Ramos (cell line): ENCODE results near the gene NES.

Experiments used
- in situ Hi-C: fragments of 300-500 bp; cut with MboI; formaldehyde crosslinking; loops from one replicate; pipeline ENCODE4 v1.14.3; 2022; ENCODE audit warnings: low sequenced_read_pairs; ENCODE audit not compliant: unreplicated experiment

The NES gene

GRCh38 chr1:156654700-156655099, 22.5 kb downstream of the NES start:
- in situ Hi-C loops = loop anchor here (5.0 kb wide), 1 partner anchor 32 kb away; no protein-coding TSS in a partner anchor

GRCh38 chr1:156652992-156653355, 24.2 kb downstream of the NES start:
- in situ Hi-C loops = no loop called here

- in situ Hi-C loops = no loop called here
Observed at GRCh38 chr1:156652131-156652991, 24.8 kb downstream of the NES start.

- in situ Hi-C loops = no loop called here
Observed at GRCh38 chr1:156648951-156649350, 28.3 kb downstream of the NES start.

GRCh38 chr1:156648496-156648895, 28.7 kb downstream of the NES start:
- in situ Hi-C loops = no loop called here

- in situ Hi-C loops = no loop called here
Observed at GRCh38 chr1:156647351-156647750, 29.9 kb downstream of the NES start.

GRCh38 chr1:156646738-156647211, 30.4 kb downstream of the NES start:
- in situ Hi-C loops = no loop called here

GRCh38 chr1:156645666-156646065, 31.5 kb downstream of the NES start:
- in situ Hi-C loops = no loop called here

GRCh38 chr1:156645056-156645455, 32.2 kb downstream of the NES start:
- in situ Hi-C loops = no loop called here

GRCh38 chr1:156644640-156645039, 32.6 kb downstream of the NES start:
- in situ Hi-C loops = no loop called here

- in situ Hi-C loops = no loop called here
Observed at GRCh38 chr1:156644146-156644545, 33.1 kb downstream of the NES start.

GRCh38 chr1:156643778-156644092, 33.5 kb downstream of the NES start:
- in situ Hi-C loops = no loop called here

- in situ Hi-C loops = no loop called here
Observed at GRCh38 chr1:156643049-156643777, 34.0 kb downstream of the NES start.

GRCh38 chr1:156642265-156643048, 34.8 kb downstream of the NES start:
- in situ Hi-C loops = no loop called here

GRCh38 chr1:156641761-156642264, 35.4 kb downstream of the NES start, which contains the start of gene BCAN:
BCAN (plus strand) TSS chr1:156642117; CDS start chr1:156646055, 3,938 bp downstream.
- in situ Hi-C loops = no loop called here

- in situ Hi-C loops = no loop called here
Observed at GRCh38 chr1:156640842-156641706, 36.1 kb downstream of the NES start.

- in situ Hi-C loops = no loop called here
Observed at GRCh38 chr1:156639601-156640101, 37.6 kb downstream of the NES start.

GRCh38 chr1:156638189-156638985, 38.8 kb downstream of the NES start:
- in situ Hi-C loops = no loop called here

GRCh38 chr1:156632355-156632754, 44.9 kb downstream of the NES start:
- in situ Hi-C loops = no loop called here
